ENCODE measurements around the gene ATP12A. TPM values are rescaled to one million over a fixed set of nuclear protein-coding genes. Genes with fewer than 3 reads are reported as not detected.

Gene ATP12A
- total RNA-seq, 1 experiment from 2014 or later, result not detected

Other genes with a start within 250 kb of the ATP12A start
- gene PARP4, start 167.6 kb upstream of the ATP12A start, total RNA-seq (2014; rRNA removed; shearing (Covaris generic)), result 46.7 and 67.6 TPM in 2 replicates
- not detected in 2 replicates for gene RNF17, start 83.8 kb downstream of the ATP12A start, total RNA-seq (2014; rRNA removed; shearing (Covaris generic))